Measurements from ENCODE around the gene SEC22A. TPM values are rescaled to one million over a fixed set of nuclear protein-coding genes. Genes with fewer than 3 reads are reported as not detected.

The SEC22A gene
- polyA plus RNA-seq, 1 of the 3 experiments (the other 2 are of a cell fraction) = 13.0 TPM

DNA sequence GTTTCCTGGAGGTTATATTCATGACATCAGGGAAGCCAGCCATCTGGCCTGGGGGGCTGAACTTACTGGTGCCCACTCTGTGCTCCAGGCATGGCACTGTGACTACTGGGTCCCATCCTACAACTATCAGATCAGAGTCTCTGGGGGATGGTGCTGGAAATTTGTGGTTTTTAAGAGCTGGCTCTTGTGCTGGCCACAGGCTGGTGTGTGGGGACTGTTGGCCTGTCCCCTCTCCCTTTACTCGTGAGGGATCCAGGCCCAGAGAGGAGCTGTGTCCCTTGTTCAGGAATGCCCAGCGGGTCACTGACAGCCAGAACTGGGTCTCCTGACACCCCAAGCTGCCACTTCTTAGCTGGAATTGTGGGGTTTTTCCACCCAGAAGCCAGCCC, 44.5 kb upstream of the SEC22A start (continued):
- TF ChIP-seq MXI1 (IDR thresholded peaks at IDR 0.05; ENCODE audit: low read depth, low read length) = no peak
- TF ChIP-seq TEAD4 (IDR thresholded peaks at IDR 0.05; ENCODE audit: borderline replicate concordance, insufficient read depth) = no peak
- no peak for TF ChIP-seq YY1 (IDR thresholded peaks at IDR 0.05; ENCODE audit: low read depth)
- TF ChIP-seq POLR2AphosphoS5 (IDR thresholded peaks at IDR 0.05; ENCODE audit: low read depth, low read length) = no peak
- no peak for TF ChIP-seq FOXM1 (IDR thresholded peaks at IDR 0.05; ENCODE audit: low read depth)

DNA sequence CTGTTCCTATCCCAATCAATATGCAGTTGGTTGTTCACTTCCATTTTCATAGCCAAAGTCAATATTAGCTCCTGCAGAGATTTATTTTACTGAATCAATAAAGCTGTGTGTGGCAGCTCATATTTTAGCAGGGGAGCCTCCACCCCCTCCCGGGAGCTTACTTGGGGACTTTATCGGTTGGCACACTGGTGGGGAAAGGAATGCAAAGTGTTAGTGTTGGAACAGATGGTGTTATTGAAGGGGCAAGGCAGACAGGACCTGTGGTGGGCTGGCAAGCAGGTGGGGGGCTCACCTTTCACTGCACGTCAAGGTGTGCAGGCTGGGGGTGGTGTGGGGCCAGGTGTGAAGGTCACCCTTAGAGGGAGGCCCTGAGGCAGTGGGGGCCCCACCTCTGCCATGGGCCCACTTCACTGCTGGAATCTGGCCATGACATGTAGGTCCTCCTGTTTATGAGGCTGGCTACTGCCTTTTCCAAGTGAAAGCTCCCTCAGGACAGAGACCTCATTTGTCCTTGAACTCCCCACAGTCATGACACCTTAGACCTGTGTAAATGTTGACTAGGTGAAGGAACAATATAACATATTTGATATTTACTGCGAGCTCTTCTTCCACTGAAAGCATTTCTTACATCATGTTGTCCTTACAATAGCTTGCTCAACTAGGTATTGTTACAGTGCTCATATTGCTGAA, 44.0 kb upstream of the SEC22A start:
- Histone ChIP-seq H3F3A (replicated peaks; ENCODE audit: insufficient read depth) (no peaks in the 10 kb centered on the region), H2AFZ (ENCODE audit: low read depth) (no peak overlapping the region), H3K4me3 (ENCODE audit: low read depth in 2 of 2, low read length in 1 of 2) (no peak overlapping the region), H3K9me3 (no peaks in the 10 kb centered on the region), H3K4me2 (no peak overlapping the region), H3K36me3 (replicated peaks in 1 of 2; ENCODE audit: control insufficient read depth in 1 of 2, insufficient read depth in 2 of 2, low read length in 1 of 2) (peaks cover 17 to 38% of the 10 kb centered on the region in 2 experiments), H3K27me3 (ENCODE audit: insufficient read depth) (no peaks in the 10 kb centered on the region), H4K20me1 (ENCODE audit: insufficient read depth) (no peaks in the 10 kb centered on the region), H3K9ac (no peak overlapping the region), H3K4me1 (ENCODE audit: control insufficient read depth in 1 of 2, insufficient read depth in 2 of 2, low read depth in 1 of 2, low read length in 1 of 2) (peaks cover 0 to 26% of the 10 kb centered on the region in 2 experiments; a peak in 1 of 4 replicates), H3K9me2 (no peaks in the 10 kb centered on the region), H3K27ac (ENCODE audit: low read depth in 2 of 2, low read length in 1 of 2) (no peak overlapping the region), H3K79me2 (ENCODE audit: insufficient read depth) (no peaks in the 10 kb centered on the region)
- ChIA-PET CTCF (interaction anchor here (1.0 to 1.5 kb wide), 4 partner anchors 11 to 101 kb away, joined by 3 to 4 read pairs (median 3); no protein-coding TSS in a partner anchor), POLR2A (no interaction called here)
- WGBS (ENCODE audit: low lambda C conversion rate) = 100% methylated on average over 4 of the region's 4 CpGs
- no peak for DNase-seq
- TF ChIP-seq FOSL2 (IDR thresholded peaks at IDR 0.05; ENCODE audit: borderline replicate concordance, low read depth) (no peak), EZH2phosphoT487 (IDR thresholded peaks at IDR 0.05; ENCODE audit: borderline replicate concordance, low read depth) (no peak), RXRA (IDR thresholded peaks at IDR 0.05; ENCODE audit: borderline replicate concordance, low read depth) (no peak), SIN3A (IDR thresholded peaks at IDR 0.05; ENCODE audit: borderline replicate concordance, low read depth, low read length) (no peak), JUND (IDR thresholded peaks at IDR 0.05) (no peak), EP300 (IDR thresholded peaks at IDR 0.05; ENCODE audit: borderline replicate concordance in 1 of 2, low read depth in 1 of 2, low read length in 1 of 2) (no peak), USF2 (IDR thresholded peaks at IDR 0.05; ENCODE audit: borderline replicate concordance, low read depth, low read length) (no peak), FOXJ3 (CRISPR knock-in tag; IDR thresholded peaks at IDR 0.05) (no peak), MAX (IDR thresholded peaks at IDR 0.05; ENCODE audit: low read depth) (no peak), TAF1 (IDR thresholded peaks at IDR 0.05; ENCODE audit: borderline replicate concordance, low read depth, low read length) (no peak), YY1 (IDR thresholded peaks at IDR 0.05; ENCODE audit: low read depth) (no peak), TCF12 (IDR thresholded peaks at IDR 0.05) (no peak), SMC3 (IDR thresholded peaks at IDR 0.05; ENCODE audit: low read depth, low read length) (no peak), ELF1 (IDR thresholded peaks at IDR 0.05) (no peak), GABPA (IDR thresholded peaks at IDR 0.05; ENCODE audit: low read depth) (no peak), MEF2A (IDR thresholded peaks at IDR 0.05; ENCODE audit: borderline replicate concordance, low read depth) (no peak)
- TF ChIP-seq, protein P1, sequence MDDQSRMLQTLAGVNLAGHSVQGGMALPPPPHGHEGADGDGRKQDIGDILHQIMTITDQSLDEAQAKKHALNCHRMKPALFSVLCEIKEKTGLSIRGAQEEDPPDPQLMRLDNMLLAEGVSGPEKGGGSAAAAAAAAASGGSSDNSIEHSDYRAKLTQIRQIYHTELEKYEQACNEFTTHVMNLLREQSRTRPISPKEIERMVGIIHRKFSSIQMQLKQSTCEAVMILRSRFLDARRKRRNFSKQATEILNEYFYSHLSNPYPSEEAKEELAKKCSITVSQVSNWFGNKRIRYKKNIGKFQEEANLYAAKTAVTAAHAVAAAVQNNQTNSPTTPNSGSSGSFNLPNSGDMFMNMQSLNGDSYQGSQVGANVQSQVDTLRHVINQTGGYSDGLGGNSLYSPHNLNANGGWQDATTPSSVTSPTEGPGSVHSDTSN (IDR thresholded peaks at IDR 0.05) = no peak

Data from SK-N-SH (cell line).